Glutamatergic neuron (in vitro differentiated cells): Measurements from ENCODE around the gene CDH20. TPM values are rescaled to one million over a fixed set of nuclear protein-coding genes. Genes with fewer than 3 reads are reported as not detected.

ENCODE experiments used
- DNase-seq: peaks from one replicate; pipeline ENCODE4 v3.0.0; 2022
- H3K27ac Mint-ChIP-seq: one replicate; pipeline ENCODE4 v1.8.0; 2020; ENCODE audit warnings: mild to moderate bottlenecking, mixed read lengths, inconsistent platforms; ENCODE audit not compliant: unreplicated experiment
- H3K27me3 Mint-ChIP-seq: one replicate; pipeline ENCODE4 v1.8.0; 2020; ENCODE audit warnings: mild to moderate bottlenecking, moderate library complexity, mixed read lengths, inconsistent platforms; ENCODE audit not compliant: unreplicated experiment
- H3K36me3 Mint-ChIP-seq: one replicate; pipeline ENCODE4 v1.8.0; 2020; ENCODE audit warnings: mild to moderate bottlenecking, mixed read lengths, inconsistent platforms; ENCODE audit not compliant: unreplicated experiment
- H3K4me1 Mint-ChIP-seq: one replicate; pipeline ENCODE4 v1.8.0; 2020; ENCODE audit warnings: mild to moderate bottlenecking, low read depth, mixed read lengths, inconsistent platforms; ENCODE audit not compliant: unreplicated experiment
- H3K4me3 Mint-ChIP-seq: one replicate; pipeline ENCODE4 v1.8.0; 2020; ENCODE audit warnings: mild to moderate bottlenecking, mixed read lengths, inconsistent platforms; ENCODE audit not compliant: unreplicated experiment
- H3K9me3 Mint-ChIP-seq: one replicate; pipeline ENCODE4 v1.8.0; 2020; ENCODE audit warnings: mild to moderate bottlenecking, moderate library complexity, mixed read lengths, inconsistent platforms; ENCODE audit not compliant: unreplicated experiment
- CTCF ChIP-seq: fragments of 200-600 bp; sonication (generic); IDR thresholded peaks from one replicate; pipeline ENCODE4 v1.5.0; 2021; ENCODE audit not compliant: partially characterized antibody, unreplicated experiment
- total RNA-seq: library from RNA; stranded (reverse); fragmentation: NEBNext Ultra II Directional; extraction: Animal tissue kit (Norgen Biotek cat#: 25700); gene quantifications from one replicate; pipeline ENCODE4 v1.2.1, GENCODE V29; 2021; ENCODE audit not compliant: unreplicated experiment

CDH20 gene
- total RNA-seq, 1 donor from 2014 or later = 0.47 TPM

GRCh38 chr18:61471942-61472341 lies 138.7 kb downstream of the CDH20 start:
- Mint-ChIP-seq H3K27me3 (no peaks in the 10 kb centered on the region), H3K27ac (peak overlapping the region; percentile 31), H3K36me3 (no peaks in the 10 kb centered on the region), H3K9me3 (no peaks in the 10 kb centered on the region), H3K4me3 (peak overlapping the region; percentile 39), H3K4me1 (peaks cover 18% of the 10 kb centered on the region)
- DNase-seq = no peak
- TF ChIP-seq CTCF = no peak

- no peaks in the 10 kb centered on the region for H3K36me3 Mint-ChIP-seq
Measured at GRCh38 chr18:61474341-61474740, 141.1 kb downstream of the CDH20 start.

GRCh38 chr18:61474918-61475317 lies 141.7 kb downstream of the CDH20 start:
- no peaks in the 10 kb centered on the region for H3K36me3 Mint-ChIP-seq

More at GRCh38 chr18:61474341-61474740, 141.1 kb downstream of the CDH20 start:
- no peak for DNase-seq
- Mint-ChIP-seq H3K27me3 (no peaks in the 10 kb centered on the region), H3K27ac (no peak overlapping the region), H3K4me1 (peaks cover 18% of the 10 kb centered on the region), H3K4me3 (no peak overlapping the region), H3K9me3 (no peaks in the 10 kb centered on the region)
- no peak for TF ChIP-seq CTCF

GRCh38 chr18:61475931-61476330 lies 142.7 kb downstream of the CDH20 start:
- no peak for TF ChIP-seq CTCF
- Mint-ChIP-seq H3K27ac (no peak overlapping the region), H3K9me3 (no peaks in the 10 kb centered on the region), H3K27me3 (no peaks in the 10 kb centered on the region), H3K4me3 (no peak overlapping the region), H3K4me1 (peaks cover 13% of the 10 kb centered on the region), H3K36me3 (no peaks in the 10 kb centered on the region)
- no peak for DNase-seq

More at GRCh38 chr18:61474918-61475317, 141.7 kb downstream of the CDH20 start:
- H3K27me3 Mint-ChIP-seq = no peaks in the 10 kb centered on the region
- TF ChIP-seq CTCF = no peak
- peaks cover 18% of the 10 kb centered on the region for H3K4me1 Mint-ChIP-seq
- no peak overlapping the region for H3K27ac Mint-ChIP-seq
- no peak overlapping the region for H3K4me3 Mint-ChIP-seq
- H3K9me3 Mint-ChIP-seq = no peaks in the 10 kb centered on the region
- no peak for DNase-seq

GRCh38 chr18:61489334-61489733 lies 156.1 kb downstream of the CDH20 start:
- Mint-ChIP-seq H3K9me3 (no peaks in the 10 kb centered on the region), H3K36me3 (no peaks in the 10 kb centered on the region), H3K27ac (no peak overlapping the region), H3K4me1 (no peaks in the 10 kb centered on the region), H3K4me3 (no peak overlapping the region), H3K27me3 (no peaks in the 10 kb centered on the region)
- DNase-seq = no peak
- TF ChIP-seq CTCF = no peak
